ENCODE measurements around the gene LGALS13.

Gene LGALS13

GRCh38 chr19:39587496-39587895 is 14.8 kb upstream of the LGALS13 start:
- no peaks in the 10 kb centered on the region for H3K4me1 ChIP-seq
- peaks cover 11% of the 10 kb centered on the region; the same call in 1 of the 2 replicates for H3K27me3 ChIP-seq
- H3K4me3 ChIP-seq (ENCODE audit: low read depth, low read length), result no peak overlapping the region
- H3K36me3 ChIP-seq, result no peaks in the 10 kb centered on the region
- no peaks in the 10 kb centered on the region for H3K9me3 ChIP-seq
- TF ChIP-seq CTCF (IDR thresholded peaks at IDR 0.05; ENCODE audit: low read depth, low read length), result no peak
- DNase-seq, result no peak

GRCh38 chr19:39588066-39588465 is 14.3 kb upstream of the LGALS13 start:
- no peaks in the 10 kb centered on the region for H3K36me3 ChIP-seq
- DNase-seq, result no peak
- H3K27me3 ChIP-seq, result peaks cover 8% of the 10 kb centered on the region; the same call in 1 of the 2 replicates
- no peak overlapping the region for H3K4me3 ChIP-seq (ENCODE audit: low read depth, low read length)
- no peaks in the 10 kb centered on the region for H3K4me1 ChIP-seq
- TF ChIP-seq CTCF (IDR thresholded peaks at IDR 0.05; ENCODE audit: low read depth, low read length), result no peak
- no peaks in the 10 kb centered on the region for H3K9me3 ChIP-seq

- H3K4me3 ChIP-seq (ENCODE audit: low read depth, low read length), result no peak overlapping the region
- H3K9me3 ChIP-seq, result no peaks in the 10 kb centered on the region
- TF ChIP-seq CTCF (IDR thresholded peaks at IDR 0.05; ENCODE audit: low read depth, low read length), result no peak
- H3K4me1 ChIP-seq, result no peaks in the 10 kb centered on the region
- H3K27me3 ChIP-seq, result peaks cover 16% of the 10 kb centered on the region
- H3K36me3 ChIP-seq, result no peaks in the 10 kb centered on the region
- DNase-seq, result no peak
Observed at GRCh38 chr19:39590265-39590664, 12.1 kb upstream of the LGALS13 start.

GRCh38 chr19:39592381-39592780 is 9.9 kb upstream of the LGALS13 start:
- Histone ChIP-seq H3K27me3 (peaks cover 24% of the 10 kb centered on the region), H3K4me3 (ENCODE audit: low read depth, low read length) (no peak overlapping the region), H3K36me3 (no peaks in the 10 kb centered on the region), H3K9me3 (no peaks in the 10 kb centered on the region), H3K4me1 (no peaks in the 10 kb centered on the region)
- DNase-seq, result no peak
- no peak for TF ChIP-seq CTCF (IDR thresholded peaks at IDR 0.05; ENCODE audit: low read depth, low read length)

GRCh38 chr19:39595950-39596349 is 6.4 kb upstream of the LGALS13 start:
- TF ChIP-seq CTCF (IDR thresholded peaks at IDR 0.05; ENCODE audit: low read depth, low read length), result no peak
- no peaks in the 10 kb centered on the region for H3K4me1 ChIP-seq
- H3K27me3 ChIP-seq, result peaks cover 30% of the 10 kb centered on the region
- no peaks in the 10 kb centered on the region for H3K36me3 ChIP-seq
- H3K9me3 ChIP-seq, result no peaks in the 10 kb centered on the region
- H3K4me3 ChIP-seq (ENCODE audit: low read depth, low read length), result no peak overlapping the region
- DNase-seq, result no peak

- no peak overlapping the region for H3K4me3 ChIP-seq (ENCODE audit: low read depth, low read length)
Observed at GRCh38 chr19:39596911-39597310, 5.4 kb upstream of the LGALS13 start.

More at GRCh38 chr19:39596911-39597310, 5.4 kb upstream of the LGALS13 start:
- no peak for DNase-seq
- peaks cover 30% of the 10 kb centered on the region for H3K27me3 ChIP-seq
- H3K4me1 ChIP-seq, result no peaks in the 10 kb centered on the region
- H3K9me3 ChIP-seq, result no peaks in the 10 kb centered on the region
- TF ChIP-seq CTCF (IDR thresholded peaks at IDR 0.05; ENCODE audit: low read depth, low read length), result no peak
- H3K36me3 ChIP-seq, result no peaks in the 10 kb centered on the region

Data from BE2C (cell line).